ENCODE data around the gene IL22RA1. TPM values are rescaled to one million over a fixed set of nuclear protein-coding genes. Genes with fewer than 3 reads are reported as not detected.

The IL22RA1 gene
- total RNA-seq, 1 experiment from 2014 or later: 5.0 TPM

DNA sequence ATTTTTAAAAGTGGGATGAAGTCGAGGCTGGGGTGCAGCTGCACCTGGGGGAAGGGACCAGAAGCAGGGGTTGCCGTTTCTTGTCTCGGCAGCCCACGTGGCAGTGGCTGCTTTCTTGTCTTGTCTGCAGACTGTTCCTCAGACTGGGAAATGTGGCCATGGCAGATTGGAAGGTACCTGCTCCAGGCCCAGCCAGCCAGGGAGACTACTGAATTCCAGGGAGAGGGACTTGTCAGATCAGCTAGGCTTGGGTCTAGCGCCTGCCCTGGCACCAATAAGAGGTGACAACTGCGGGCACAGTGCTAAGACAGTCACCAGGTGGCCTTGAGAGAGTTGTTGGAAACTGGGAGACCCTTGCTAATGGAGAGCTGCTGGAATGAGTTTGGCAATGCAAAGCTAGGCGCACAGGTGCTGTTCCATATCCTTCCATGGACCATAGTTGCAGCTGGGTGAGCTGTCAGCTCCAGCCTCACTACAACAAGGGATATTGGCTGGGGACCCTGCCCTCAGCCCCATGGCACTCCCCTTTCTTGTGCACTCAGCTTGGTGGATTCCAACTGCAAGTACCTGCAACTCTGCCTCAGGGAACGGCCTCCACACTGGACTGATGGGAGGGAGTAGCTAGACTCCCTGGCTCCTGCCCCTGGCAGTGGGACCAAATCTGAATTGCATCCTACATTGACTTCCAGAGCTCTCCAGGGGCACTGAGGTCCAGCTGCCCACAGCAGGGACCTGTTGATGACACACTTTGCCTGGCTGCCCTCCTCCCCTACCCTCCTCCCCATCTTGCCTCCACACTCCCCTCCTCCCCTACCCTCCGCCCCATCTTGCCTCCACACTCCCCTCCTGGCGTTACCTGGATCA is 9.9 kb upstream of the IL22RA1 start:
- Histone ChIP-seq H3K9me2 (ENCODE audit: insufficient read depth) (no peaks in the 10 kb centered on the region), H3K4me1 (replicated peaks; ENCODE audit: insufficient read depth) (peaks cover 10% of the 10 kb centered on the region), H3K27me3 (ENCODE audit: insufficient read depth, low read depth) (no peaks in the 10 kb centered on the region), H4K20me1 (ENCODE audit: insufficient read depth) (no peaks in the 10 kb centered on the region), H3K4me3 (no peak overlapping the region), H3K36me3 (ENCODE audit: low read depth) (no peaks in the 10 kb centered on the region), H3F3A (ENCODE audit: insufficient read depth, low read depth) (no peaks in the 10 kb centered on the region; the same call in 1 of the 2 replicates), H3K9me3 (ENCODE audit: insufficient read depth, low read depth) (no peaks in the 10 kb centered on the region), H3K4me2 (no peak overlapping the region), H3K79me2 (ENCODE audit: low read depth) (no peaks in the 10 kb centered on the region), H2AFZ (no peak overlapping the region), H3K27ac (no peak overlapping the region)
- intact Hi-C loops (cut with micrococcal nuclease; ENCODE audit: unreplicated experiment): no loop called here
- DNase-seq: no peak
- TF ChIP-seq EZH2 (IDR thresholded peaks at IDR 0.05; ENCODE audit: low read depth) (no peak), CTCF (conservative IDR thresholded peaks at IDR 0.05) (no peak)
- BruUV-seq (replicated peaks): no TSS peak
- ChIA-PET CTCF (interaction anchor here (0.6 to 1.0 kb wide), 2 partner anchors 10 to 35 kb away, joined by 4 to 6 read pairs; partner anchors contain the start of gene IL22RA1), POLR2A (ENCODE audit: unreplicated experiment) (interaction anchor here (0.6 kb wide), 1 partner anchor 764 kb away, joined by 17 read pairs; no protein-coding TSS in a partner anchor)

GRCh38 chr1:24151175-24151533 is 8.2 kb upstream of the IL22RA1 start:
- Histone ChIP-seq H3K9me2 (ENCODE audit: insufficient read depth) (no peaks in the 10 kb centered on the region), H3K9me3 (ENCODE audit: insufficient read depth, low read depth) (no peaks in the 10 kb centered on the region), H3K79me2 (ENCODE audit: low read depth) (no peaks in the 10 kb centered on the region), H3K36me3 (ENCODE audit: low read depth) (no peaks in the 10 kb centered on the region), H3K4me2 (no peak overlapping the region; the same call in 1 of the 2 replicates), H3K4me3 (no peak overlapping the region), H3F3A (ENCODE audit: insufficient read depth, low read depth) (no peaks in the 10 kb centered on the region; the same call in 1 of the 2 replicates), H3K27ac (no peak overlapping the region), H3K27me3 (ENCODE audit: insufficient read depth, low read depth) (no peaks in the 10 kb centered on the region), H2AFZ (no peak overlapping the region), H4K20me1 (ENCODE audit: insufficient read depth) (no peaks in the 10 kb centered on the region), H3K4me1 (replicated peaks; ENCODE audit: insufficient read depth) (peaks cover 10% of the 10 kb centered on the region)
- DNase-seq: peak in 1 of 2 experiments; percentile 68
- TF ChIP-seq CTCF (conservative IDR thresholded peaks at IDR 0.05) (no peak), EZH2 (IDR thresholded peaks at IDR 0.05; ENCODE audit: low read depth) (no peak)
- ChIA-PET POLR2A (ENCODE audit: unreplicated experiment) (interaction anchor here (0.6 to 2.1 kb wide), 7 partner anchors 26 to 532 kb away, joined by 3 to 9 read pairs (median 4); partner anchors contain the start of gene GALE), CTCF (interaction anchor here (0.6 to 2.1 kb wide), 6 partner anchors 33 to 527 kb away, joined by 3 to 19 read pairs (median 4); no protein-coding TSS in a partner anchor)
- BruUV-seq (replicated peaks): no TSS peak
- intact Hi-C loops (cut with micrococcal nuclease; ENCODE audit: unreplicated experiment): loop anchor here (2.0 kb wide), 1 partner anchor 36 kb away; the partner anchor contains the start of gene IFNLR1
